T47D (cell line): Measurements from ENCODE around the gene SMIM10.
"Not testable (repeated sequence)": the region's sequence is repeated elsewhere in the genome, so short reads cannot be mapped to it uniquely, and the experiment has no call there.

ENCODE experiments used
- DNase-seq, 2 experiments: peaks; one replicate each; pipeline versions ENCODE4 v3.0.0 to v3.0.0-alpha.2; 2011 to 2012; ENCODE audit warnings: low read depth in 1 of 2, low spot score in 1 of 2
- JUND ChIP-seq: IDR thresholded peaks from 2 replicates; pipeline ENCODE4 v1.6.1; 2012; ENCODE audit warnings: low read depth
- in situ Hi-C: cut with HindIII; loops from 2 replicates; pipeline ENCODE4 v1.10.0; 2016; ENCODE audit warnings: low sequenced_read_pairs, low pct_unique_long_range_greater_than_20kb

SMIM10 gene

DNA sequence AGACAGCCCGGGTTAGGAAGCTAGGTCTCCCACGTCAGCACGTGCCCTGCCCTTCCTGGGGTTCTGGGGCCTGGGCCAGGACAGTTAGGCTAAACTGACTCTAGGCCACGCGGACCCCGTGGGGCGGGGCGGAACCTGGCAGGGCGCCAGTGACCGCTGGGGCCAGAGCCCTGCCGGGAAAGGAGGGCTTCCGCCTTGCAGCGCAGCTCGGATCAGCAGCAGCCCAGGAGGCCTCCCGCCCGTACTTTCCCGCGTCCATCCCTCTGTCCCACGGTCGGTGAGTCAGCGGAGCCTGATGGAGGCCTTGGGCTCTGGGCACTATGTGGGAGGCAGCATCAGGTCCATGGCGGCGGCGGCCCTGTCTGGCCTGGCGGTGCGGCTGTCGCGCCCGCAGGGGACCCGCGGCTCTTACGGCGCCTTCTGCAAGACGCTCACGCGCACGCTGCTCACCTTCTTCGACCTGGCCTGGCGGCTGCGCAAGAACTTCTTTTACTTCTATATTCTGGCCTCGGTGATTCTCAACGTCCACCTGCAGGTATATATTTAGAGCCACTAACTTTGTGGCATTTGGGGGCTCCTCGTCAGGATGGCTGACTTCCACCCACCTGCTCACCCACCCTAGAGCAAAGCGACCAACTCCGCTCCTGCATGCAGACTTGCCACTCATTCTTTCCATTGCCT, at the start of gene SMIM10:
Gene SMIM10, plus strand, starts transcription at position 191 of the 681 bp plus-strand sequence. Its CDS starts 105 bp downstream, at position 296.
- TF ChIP-seq JUND: no peak
- in situ Hi-C loops: no loop called here
- no peak for DNase-seq

DNA sequence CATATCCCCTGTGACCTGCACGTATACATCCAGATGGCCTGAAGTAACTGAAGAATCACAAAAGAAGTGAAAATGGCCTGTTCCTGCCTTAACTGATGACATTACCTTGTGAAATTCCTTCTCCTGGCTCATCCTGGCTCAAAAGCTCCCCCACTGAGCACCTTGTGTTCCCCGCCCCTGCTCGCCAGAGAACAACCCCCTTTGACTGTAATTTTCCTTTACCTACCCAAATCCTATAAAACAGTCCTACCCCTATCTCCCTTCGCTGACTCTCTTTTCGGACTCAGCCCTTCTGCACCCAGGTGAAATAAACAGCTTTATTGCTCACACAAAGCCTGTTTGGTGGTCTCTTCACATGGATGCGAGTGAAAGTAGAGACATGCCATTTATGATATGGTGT, 44.4 kb upstream of the SMIM10 start:
- DNase-seq, in situ Hi-C loops: not testable (repeated sequence)

DNA sequence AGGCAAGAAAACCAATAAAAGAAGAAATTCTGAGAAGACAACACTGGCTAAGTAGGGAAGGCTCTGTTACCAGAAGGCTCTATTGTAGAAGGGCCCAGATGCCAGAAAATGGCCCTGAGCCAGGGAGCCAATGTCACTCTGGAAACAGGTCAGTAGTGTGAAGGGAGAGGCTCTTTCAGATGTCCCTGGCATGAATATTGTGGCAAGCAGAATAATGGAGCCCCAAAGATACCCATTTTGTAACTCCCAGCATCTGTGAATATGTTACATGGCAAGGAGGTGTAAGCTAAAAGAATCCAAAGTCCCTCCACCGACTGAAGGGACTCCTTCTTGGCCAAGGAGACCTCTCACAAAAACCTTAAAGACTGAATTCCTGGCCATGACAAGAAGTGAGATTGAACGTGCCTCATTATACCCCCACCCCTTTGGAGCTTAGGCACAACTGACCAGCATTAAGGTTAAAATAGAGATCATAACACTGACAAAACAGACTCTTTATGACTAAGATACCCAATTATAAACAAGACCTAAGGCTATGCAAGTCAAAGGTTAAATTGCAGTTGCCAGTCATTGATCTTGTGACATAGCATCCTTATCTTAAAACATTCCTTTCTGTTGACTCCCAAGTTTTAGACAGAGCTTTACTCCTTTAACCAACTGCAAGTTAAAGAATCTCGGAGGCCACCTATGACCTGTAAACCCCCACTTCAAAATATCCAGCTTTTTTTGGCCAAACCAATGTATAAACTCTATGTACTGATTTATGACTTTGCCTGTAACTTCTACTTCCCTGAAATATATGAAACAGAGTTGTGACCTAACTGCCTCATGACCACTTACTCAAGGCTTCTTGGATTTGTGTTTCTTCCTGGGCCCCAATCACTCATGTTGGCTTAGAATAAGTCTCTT, 42.2 kb upstream of the SMIM10 start:
- in situ Hi-C loops: no loop called here
- TF ChIP-seq JUND: no peak
- no peak for DNase-seq

DNA sequence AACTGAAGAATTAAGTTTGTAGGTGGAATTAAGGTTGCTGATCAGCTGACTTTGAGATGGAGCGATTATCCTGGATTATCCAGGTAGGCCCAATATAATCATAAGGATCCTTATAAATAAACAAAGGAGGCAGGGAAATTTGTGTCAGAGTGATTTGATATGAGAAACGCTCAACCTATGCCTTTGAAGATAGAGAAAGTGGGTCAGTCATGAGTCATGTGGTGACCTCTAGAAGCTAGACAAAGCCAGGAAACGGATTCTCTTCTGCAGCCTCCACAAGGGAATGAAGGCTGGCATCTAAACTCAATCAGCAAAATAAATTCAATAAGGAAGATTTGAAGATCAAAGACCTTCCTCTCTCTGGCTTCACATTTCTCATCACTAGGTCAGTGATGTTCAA, 41.5 kb upstream of the SMIM10 start:
- TF ChIP-seq JUND: no peak
- in situ Hi-C loops: no loop called here

DNA sequence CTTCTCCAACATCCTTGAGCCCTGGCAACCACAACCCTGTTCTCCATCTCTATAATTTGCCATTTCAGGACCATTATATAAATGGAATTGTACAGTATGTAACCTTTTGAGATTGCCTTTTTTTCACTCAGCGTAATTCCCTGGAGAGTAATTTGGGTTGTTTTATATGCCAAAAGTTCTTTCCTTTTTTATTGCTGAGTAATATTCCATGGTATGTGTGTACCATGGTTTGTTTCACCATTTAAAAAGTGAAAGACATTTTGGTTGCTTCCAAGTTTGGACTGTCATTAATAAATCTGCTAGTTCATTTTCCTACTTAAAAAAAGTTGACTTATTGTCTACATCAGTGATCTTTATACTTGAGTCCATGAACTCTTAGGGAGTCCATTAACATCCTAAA, 33.0 kb upstream of the SMIM10 start:
- TF ChIP-seq JUND: no peak
- no peak for DNase-seq
- in situ Hi-C loops: no loop called here

More for the DNA sequence above, 41.5 kb upstream of the SMIM10 start:
- DNase-seq: no peak

DNA sequence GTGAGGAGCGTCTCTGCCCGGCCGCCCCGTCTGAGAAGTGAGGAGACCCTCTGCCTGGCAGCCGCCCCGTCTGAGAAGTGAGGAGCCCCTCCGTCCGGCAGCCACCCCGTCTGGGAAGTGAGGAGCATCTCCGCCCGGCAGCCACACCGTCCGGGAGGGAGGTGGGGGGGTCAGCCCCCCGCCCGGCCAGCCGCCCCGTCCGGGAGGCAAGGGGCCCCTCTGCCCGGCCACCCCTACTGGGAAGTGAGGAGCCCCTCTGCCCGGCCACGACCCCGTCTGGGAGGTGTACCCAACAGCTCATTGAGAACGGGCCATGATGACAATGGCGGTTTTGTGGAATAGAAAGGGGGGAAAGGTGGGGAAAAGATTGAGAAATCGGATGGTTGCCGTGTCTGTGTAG, 30.4 kb upstream of the SMIM10 start:
- in situ Hi-C loops, DNase-seq: not testable (repeated sequence)

DNA sequence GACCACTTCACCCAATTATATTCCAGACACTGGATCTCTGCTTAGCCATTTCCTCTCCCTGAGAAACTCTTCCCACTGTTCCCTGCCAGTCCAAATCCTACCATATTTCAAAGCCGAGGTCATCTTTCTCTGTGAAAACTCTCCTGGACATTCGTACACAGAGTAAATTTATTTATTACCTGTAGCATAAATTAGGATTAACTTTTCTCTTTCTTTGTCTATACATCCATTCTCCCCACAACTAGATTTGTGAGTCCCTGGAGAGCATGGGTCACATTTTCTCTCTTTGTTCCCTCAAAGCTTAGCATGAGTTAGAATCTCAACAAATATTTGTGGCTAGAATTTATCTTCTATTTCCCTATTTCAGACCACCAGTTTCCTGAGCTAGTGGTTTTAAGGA, 27.8 kb upstream of the SMIM10 start:
- in situ Hi-C loops: no loop called here
- DNase-seq: no peak
- no peak for TF ChIP-seq JUND

DNA sequence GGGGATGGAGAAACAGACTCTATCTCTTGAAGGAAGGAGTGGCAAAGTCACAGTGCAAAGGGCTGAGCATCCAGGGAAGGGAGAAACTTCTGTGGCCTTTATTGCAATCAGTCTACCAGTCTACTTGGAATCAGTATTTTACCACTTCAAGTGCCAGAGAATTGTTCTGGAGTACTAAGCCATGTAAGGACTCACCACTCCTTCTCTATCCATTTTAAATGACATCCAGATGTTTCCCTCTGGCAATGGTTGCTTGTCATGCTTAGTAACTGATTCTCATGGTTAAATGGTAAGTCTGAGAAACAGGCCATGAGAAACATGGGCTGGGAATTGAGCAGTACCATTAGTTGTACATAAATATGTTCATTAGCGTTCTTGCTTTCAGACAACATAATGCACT, 21.1 kb upstream of the SMIM10 start:
- in situ Hi-C loops: no loop called here
- no peak for TF ChIP-seq JUND
- no peak for DNase-seq

DNA sequence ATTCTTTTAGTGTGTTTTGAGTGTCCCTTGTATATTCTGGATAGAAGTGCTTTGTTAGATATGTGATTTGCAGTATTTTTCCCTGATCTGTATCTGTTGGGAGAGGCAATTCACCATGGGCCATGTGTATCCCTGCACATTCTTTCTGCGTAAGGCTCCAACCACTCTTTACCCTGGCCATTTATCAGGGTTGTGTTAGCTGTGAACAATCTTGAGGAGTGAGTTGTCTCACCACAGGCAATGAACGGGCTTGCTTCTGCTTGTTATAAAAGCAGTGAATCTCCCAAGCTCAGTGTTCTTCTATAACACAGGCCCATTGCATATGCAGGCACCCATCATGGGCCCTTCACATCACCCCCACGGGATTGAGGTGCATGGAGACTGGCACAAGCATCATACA, 18.9 kb upstream of the SMIM10 start:
- no peak for TF ChIP-seq JUND
- in situ Hi-C loops: no loop called here
- DNase-seq: no peak

DNA sequence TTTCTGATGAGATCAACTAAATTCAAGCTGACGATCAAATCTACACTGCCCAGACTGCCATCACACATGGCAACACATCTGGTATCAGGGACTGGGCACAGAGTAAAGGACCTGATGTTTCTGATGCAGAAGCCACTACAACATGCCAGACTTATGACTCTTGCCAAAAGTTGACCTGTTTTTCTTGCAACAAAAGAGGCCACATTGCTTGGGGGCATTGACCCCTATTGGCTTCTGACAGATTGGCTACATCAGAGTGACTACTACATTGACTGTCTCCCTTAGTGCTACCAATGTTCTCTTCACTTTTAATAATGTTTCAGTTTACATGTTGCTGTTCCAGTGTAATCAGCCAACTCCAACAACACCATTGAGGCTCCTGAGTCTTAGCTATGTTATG, 15.3 kb upstream of the SMIM10 start:
- DNase-seq: no peak
- TF ChIP-seq JUND: no peak

DNA sequence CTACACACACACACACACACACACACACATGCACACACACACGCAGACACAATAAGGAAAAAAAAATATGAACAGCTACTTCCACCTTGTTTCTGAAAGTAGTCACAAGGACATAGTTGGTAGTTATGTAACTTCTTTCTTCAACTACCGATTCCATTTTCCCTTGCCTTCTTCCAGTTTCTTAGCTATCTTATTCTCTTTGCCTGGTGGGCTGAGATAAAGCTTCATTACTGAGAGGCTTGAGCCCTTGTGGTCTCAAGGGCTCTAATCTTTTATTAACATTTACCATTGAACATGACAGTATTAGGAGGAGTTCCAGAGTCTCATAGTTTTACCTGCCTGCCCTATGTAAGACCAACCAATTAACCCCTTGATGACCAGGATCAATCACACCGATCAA, 8.9 kb upstream of the SMIM10 start:
- TF ChIP-seq JUND: no peak
- DNase-seq: no peak
- in situ Hi-C loops: no loop called here

More for the DNA sequence above, 15.3 kb upstream of the SMIM10 start:
- in situ Hi-C loops: no loop called here

DNA sequence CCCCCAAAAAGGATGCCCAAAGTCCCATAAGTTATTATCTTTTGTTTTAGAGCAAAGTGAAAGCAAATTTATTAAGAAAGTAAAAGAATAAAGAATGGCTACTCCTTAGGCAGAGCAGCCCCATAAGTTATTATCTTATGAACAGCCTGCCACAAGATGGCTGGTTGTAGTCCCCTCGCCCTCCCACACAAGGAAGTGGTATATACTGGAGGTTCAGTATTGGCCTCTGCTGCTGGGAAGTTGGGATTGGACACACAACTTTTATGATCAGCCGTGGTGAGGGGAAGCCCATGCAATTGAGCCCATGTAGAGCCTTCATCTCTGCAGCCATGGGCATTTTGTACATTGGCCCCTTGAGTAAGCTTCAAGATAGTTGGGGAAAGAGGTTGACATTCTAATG, 8.0 kb upstream of the SMIM10 start:
- DNase-seq: no peak
- in situ Hi-C loops: no loop called here
- no peak for TF ChIP-seq JUND

DNA sequence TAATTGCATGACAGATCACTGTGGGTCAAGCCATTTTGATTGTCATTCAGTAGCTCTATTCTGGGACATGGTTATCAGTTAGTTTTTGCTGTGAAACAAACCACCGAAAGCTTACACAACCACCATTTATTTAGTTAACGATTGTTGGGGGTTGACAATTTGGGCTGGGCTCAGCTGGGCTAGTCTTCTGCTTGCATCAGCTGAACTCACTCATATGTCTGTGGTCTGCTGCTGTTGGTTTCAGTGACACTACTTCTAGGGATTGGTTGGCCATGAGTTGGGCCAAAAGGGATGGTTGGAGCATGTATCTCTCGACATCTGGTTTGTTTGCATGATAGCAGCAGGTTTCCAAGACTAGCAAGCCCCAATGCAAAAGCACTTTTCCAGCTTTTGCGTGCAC, 5.3 kb upstream of the SMIM10 start:
- in situ Hi-C loops: no loop called here
- TF ChIP-seq JUND: no peak
- no peak for DNase-seq

DNA sequence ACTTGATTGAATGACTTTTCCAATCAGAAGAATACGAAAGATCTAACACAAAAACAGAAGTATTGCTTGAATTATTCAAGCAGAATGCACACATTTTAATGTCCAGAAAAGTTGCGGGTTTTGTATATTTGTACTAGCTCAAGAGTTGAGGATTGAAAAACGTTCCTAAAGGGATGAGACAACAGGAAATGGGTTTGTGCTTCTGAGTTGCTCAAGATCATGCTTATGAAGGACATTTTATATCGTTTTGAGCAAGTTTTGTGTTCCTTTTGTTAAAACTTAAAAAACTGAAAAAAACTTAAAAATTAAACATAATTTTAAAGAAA, 353 bp upstream of the SMIM10 start:
- no peak for DNase-seq
- in situ Hi-C loops: no loop called here

More for the DNA sequence above, 353 bp upstream of the SMIM10 start:
- no peak for TF ChIP-seq JUND
